Ascending aorta (tissue), 2 donors: Measurements from ENCODE around the gene SNAPIN. TPM values are rescaled to one million over a fixed set of nuclear protein-coding genes. Genes with fewer than 3 reads are reported as not detected.
"Not testable (repeated sequence)": the region's sequence is repeated elsewhere in the genome, so short reads cannot be mapped to it uniquely, and the experiment has no call there.

Experiments used
- DNase-seq, 2 donors: peaks; one replicate each; pipeline ENCODE4 v3.0.0-alpha.2; 2019; ENCODE audit warnings: low spot score in 2 of 2
- H3K27ac ChIP-seq, 2 donors: fragments of 200-600 bp; sonication (generic); one replicate each; pipeline ENCODE4 v1.5.1; 2016 to 2017; ENCODE audit warnings: mild to moderate bottlenecking in 1 of 2
- H3K27me3 ChIP-seq: fragments of 200-600 bp; sonication (generic); one replicate; pipeline ENCODE4 v1.5.1; 2017
- H3K36me3 ChIP-seq, 2 donors: fragments of 200-600 bp; sonication (generic); one replicate each; pipeline ENCODE4 v1.5.1; 2016
- H3K4me1 ChIP-seq, 2 donors: fragments of 200-600 bp; sonication (generic); one replicate each; pipeline ENCODE4 v1.5.1; 2016 to 2017; ENCODE audit warnings: mild to moderate bottlenecking in 1 of 2
- H3K4me3 ChIP-seq, 2 donors: fragments of 200-600 bp; sonication (generic); one replicate each; pipeline ENCODE4 v1.5.1; 2016 to 2017; ENCODE audit warnings: mild to moderate bottlenecking in 1 of 2
- H3K9me3 ChIP-seq, 2 donors: fragments of 200-600 bp; sonication (generic); one replicate each; pipeline ENCODE4 v1.5.1; 2016
- intact Hi-C: fragments of 100-400 bp; cut with DNase I; formaldehyde crosslinking; loops from one replicate; pipeline ENCODE4 v1.15.1; 2023
- total RNA-seq: library from RNA; depleted of rRNA; stranded (reverse); fragments of >200 nt; gene quantifications from one replicate; pipeline ENCODE4 v1.1.0, GENCODE V29; 2016
- TF ChIP-seq, protein P1 (sequence below), 3 experiments: fragments of 200-600 bp in 2 of 3; fragments of 450-650 bp in 1 of 3; sonication (generic) in 2 of 3; IDR thresholded peaks; one replicate each; pipeline ENCODE4 v1.5.1; 2016 to 2019; ENCODE audit warnings: antibody characterized with exemption in 3 of 3, mild to moderate bottlenecking in 1 of 3, moderate library complexity in 1 of 3

SNAPIN gene
- total RNA-seq, 1 donor from 2014 or later = 61.0 TPM

DNA sequence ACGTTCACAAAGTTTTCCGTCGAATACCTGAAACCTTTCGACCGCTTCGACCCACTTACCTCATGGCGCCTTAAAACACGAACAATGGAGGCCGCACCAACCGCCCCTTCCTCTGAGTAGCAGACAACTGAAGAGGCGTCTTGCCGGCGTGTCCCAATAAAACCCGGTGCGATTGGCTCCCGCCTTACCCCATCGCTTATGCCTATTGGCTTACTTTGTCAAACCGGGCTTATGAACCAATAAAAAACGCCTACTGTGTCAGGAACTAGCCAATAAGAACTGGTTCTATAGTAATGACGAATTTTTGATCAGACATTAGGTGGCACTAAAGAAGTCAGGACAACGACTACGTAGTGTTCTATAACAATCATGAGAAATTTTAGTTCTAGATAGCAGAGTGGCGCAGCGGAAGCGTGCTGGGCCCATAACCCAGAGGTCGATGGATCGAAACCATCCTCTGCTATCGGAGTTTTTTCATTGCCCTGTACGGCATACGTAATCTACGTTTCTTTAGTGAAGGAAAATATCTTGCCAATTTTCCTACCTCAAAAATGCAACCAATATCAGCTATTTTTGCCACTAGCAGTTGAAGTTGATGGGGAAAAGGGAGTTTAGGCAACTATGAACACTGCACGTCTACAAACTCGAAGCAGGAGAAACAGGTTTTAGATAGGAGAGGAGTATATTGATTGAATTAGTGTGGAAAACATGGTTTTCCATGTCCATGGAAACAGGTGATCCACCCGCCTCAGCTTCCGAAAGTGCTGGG, 12.5 kb downstream of the SNAPIN start, which contains the start of gene ILF2:
Gene ILF2, minus strand, starts transcription at position 135 of the 769 bp plus-strand sequence. Its CDS starts 71 bp downstream, at position 64.
- Histone ChIP-seq H3K4me3 (peak within 1 kb of the TSS; percentile 79 to 81), H3K4me1 (peaks cover 0 to 8% of the 10 kb centered on the region in 2 donors), H3K27me3 (no peaks in the 10 kb centered on the region), H3K27ac (peak within 1 kb of the TSS; percentile 88 to 90), H3K36me3 (peaks cover 27 to 30% of the 10 kb centered on the region in 2 donors), H3K9me3 (no peaks in the 10 kb centered on the region)
- DNase-seq = peak; percentile 90 to 99
- TF ChIP-seq, protein P1, sequence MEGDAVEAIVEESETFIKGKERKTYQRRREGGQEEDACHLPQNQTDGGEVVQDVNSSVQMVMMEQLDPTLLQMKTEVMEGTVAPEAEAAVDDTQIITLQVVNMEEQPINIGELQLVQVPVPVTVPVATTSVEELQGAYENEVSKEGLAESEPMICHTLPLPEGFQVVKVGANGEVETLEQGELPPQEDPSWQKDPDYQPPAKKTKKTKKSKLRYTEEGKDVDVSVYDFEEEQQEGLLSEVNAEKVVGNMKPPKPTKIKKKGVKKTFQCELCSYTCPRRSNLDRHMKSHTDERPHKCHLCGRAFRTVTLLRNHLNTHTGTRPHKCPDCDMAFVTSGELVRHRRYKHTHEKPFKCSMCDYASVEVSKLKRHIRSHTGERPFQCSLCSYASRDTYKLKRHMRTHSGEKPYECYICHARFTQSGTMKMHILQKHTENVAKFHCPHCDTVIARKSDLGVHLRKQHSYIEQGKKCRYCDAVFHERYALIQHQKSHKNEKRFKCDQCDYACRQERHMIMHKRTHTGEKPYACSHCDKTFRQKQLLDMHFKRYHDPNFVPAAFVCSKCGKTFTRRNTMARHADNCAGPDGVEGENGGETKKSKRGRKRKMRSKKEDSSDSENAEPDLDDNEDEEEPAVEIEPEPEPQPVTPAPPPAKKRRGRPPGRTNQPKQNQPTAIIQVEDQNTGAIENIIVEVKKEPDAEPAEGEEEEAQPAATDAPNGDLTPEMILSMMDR (IDR thresholded peaks at IDR 0.05) = peak in 2 of 3 experiments; percentile 26 to 31
- intact Hi-C loops = loop anchor here (2.0 to 5.0 kb wide), 2 partner anchors 36 to 291 kb away; partner anchors contain the start of genes CHTOP and SLC39A1

DNA sequence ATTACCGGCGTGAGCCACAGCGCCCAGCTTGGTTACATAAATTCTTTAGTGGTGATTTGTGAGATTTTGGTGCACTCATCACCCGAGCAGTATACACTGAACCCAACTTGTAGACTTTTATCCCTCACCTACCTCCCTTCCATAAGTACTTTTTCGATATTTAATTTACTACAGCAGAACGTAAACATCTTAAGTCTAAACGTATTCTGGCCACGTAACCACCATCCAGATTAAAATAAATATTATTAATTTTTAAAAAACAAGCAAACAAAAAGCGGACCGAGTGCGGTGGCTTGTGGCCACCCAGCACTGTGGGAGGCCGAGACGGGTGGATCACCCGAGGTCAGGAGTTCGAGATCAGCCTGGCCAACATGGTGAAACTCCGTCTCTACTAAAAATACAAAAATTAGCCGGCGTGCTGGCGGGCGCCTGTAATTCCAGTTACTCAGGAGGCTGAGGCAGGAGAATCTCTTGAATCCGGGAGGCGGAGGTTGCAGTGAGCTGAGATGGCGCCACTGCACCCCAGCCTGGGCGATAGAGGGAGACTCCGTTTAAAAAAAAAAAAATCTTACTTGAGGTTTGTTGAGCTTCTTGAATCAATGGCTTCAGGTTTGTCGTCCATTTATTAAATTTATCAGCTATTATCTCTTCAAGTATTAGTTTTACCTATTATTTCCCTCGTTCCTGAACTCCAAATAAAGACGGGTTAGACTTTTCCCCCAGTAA, 13.3 kb downstream of the SNAPIN start:
- H3K27ac ChIP-seq = peak overlapping the region; percentile 81 to 88
- H3K4me3 ChIP-seq = peak overlapping the region; percentile 55 to 63
- intact Hi-C loops = loop anchor here (2.0 to 5.0 kb wide), 2 partner anchors 37 to 291 kb away; partner anchors contain the start of genes CHTOP and SLC39A1
- peak in 1 of 2 donors; percentile 86 for DNase-seq
- H3K36me3 ChIP-seq = peaks cover 20 to 22% of the 10 kb centered on the region in 2 donors
- not testable (repeated sequence) for H3K27me3 ChIP-seq, H3K4me1 ChIP-seq, H3K9me3 ChIP-seq
- TF ChIP-seq, protein P1 (IDR thresholded peaks at IDR 0.05) = peak in 1 of 3 experiments; percentile 6

DNA sequence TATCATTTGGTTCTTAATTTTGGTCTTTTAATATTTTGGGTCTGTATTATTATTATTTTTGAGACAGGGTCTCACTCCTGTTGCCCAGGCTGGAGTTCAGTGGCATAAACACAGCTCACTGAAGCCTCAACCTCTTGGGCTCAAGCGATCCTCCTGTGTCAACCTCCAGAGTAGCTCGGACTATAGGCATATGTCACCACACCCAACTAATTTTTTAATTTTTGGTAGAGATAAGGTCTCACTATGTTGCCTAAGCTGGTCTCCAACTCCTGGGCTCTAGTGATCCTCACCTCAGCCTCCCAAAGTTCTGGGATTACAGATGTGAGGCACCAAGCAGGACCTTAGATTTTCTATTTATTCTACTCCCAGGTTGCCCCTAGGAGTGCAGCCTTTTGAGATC, 15.0 kb downstream of the SNAPIN start:
- H3K4me1 ChIP-seq = peaks cover 0 to 11% of the 10 kb centered on the region in 2 donors
- no peaks in the 10 kb centered on the region for H3K9me3 ChIP-seq
- no peak overlapping the region for H3K27ac ChIP-seq
- TF ChIP-seq, protein P1 (IDR thresholded peaks at IDR 0.05) = no peak
- no peak for DNase-seq
- H3K27me3 ChIP-seq = no peaks in the 10 kb centered on the region
- H3K36me3 ChIP-seq = peaks cover 4 to 5% of the 10 kb centered on the region in 2 donors
- intact Hi-C loops = loop anchor here (5.0 kb wide), 1 partner anchor 289 kb away; the partner anchor contains the start of gene SLC39A1
- no peak overlapping the region for H3K4me3 ChIP-seq

DNA sequence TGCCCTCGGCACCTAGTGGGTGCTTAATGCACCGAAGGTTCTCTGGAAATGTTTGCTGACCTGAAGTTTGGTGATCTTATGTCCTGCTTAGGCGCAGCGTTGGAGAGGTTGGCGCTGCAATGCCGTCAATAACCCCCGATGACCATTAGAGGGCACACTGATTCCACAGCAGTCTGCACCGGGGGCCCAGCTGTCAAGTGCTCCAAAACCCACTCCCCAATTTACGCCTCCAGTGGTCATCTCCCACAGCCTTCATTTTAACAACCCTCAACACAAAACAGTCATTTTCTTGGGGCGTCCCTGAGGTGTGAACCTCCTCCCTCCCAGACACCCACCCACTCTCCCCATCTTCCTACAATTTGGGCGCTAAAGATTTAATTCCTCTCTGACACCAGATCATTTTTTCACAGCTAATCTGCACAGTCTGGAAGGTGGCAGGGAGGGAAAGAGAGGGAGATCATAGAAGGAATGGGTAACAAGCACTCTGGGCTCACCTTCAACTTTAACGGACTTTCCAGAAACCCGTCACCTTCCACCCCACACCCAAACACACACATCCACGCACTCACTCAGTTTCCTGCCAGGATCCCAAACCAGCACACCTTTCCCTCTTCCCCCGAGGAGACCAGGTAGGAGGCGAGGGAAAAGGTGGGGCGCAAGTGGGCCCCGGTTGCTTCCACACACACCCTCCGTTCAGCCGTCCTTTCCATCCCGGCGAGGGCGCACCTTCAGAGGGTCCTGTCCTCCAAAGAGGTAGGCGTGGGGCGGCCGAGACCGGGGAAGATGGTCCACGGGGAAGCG, 19.4 kb downstream of the SNAPIN start:
- peak overlapping the region; percentile 88 to 96 for H3K27ac ChIP-seq
- peaks cover 0 to 7% of the 10 kb centered on the region in 2 donors for H3K4me1 ChIP-seq
- peak in 1 of 2 donors; percentile 83 for DNase-seq
- TF ChIP-seq, protein P1 (IDR thresholded peaks at IDR 0.05) = peak; percentile 90 to 94 (median 91)
- H3K36me3 ChIP-seq = peaks cover 15 to 16% of the 10 kb centered on the region in 2 donors
- intact Hi-C loops = loop anchor here (1.0 to 5.0 kb wide), 3 partner anchors 71 to 309 kb away; partner anchors contain the start of gene RAB13
- H3K4me3 ChIP-seq = peak overlapping the region; percentile 81 to 92
- no peaks in the 10 kb centered on the region for H3K9me3 ChIP-seq
- H3K27me3 ChIP-seq = no peaks in the 10 kb centered on the region
